GM23338 (cell line): Measurements from ENCODE around the gene ADAM8. TPM values are rescaled to one million over a fixed set of nuclear protein-coding genes. Genes with fewer than 3 reads are reported as not detected.

Source experiments
- ATAC-seq: fragments of 200-7000 bp; cut with Tn5 transposase; 3 replicates; pipeline ENCODE4 v1.9.1; 2020
- DNase-seq: peaks from one replicate; pipeline ENCODE4 v3.0.0-alpha.2; 2015; ENCODE audit warnings: low spot score
- H2AFZ ChIP-seq: fragments of 200-600 bp; sonication (generic); 2 replicates; pipeline ENCODE4 v1.8.0; 2016; ENCODE audit warnings: antibody characterized with exemption, mild to moderate bottlenecking, moderate library complexity
- H3F3A ChIP-seq: fragments of 200-600 bp; sonication (generic); replicated peaks from 2 replicates; pipeline ENCODE4 v1.8.0; 2017; ENCODE audit warnings: antibody characterized with exemption, mixed run types, low read depth
- H3K27ac ChIP-seq: fragments of 200-600 bp; sonication (generic); 2 replicates; pipeline ENCODE4 v1.6.1; 2016; ENCODE audit warnings: low read depth
- H3K27me3 ChIP-seq: fragments of 200-600 bp; sonication (generic); 2 replicates; pipeline ENCODE4 v1.8.0; 2016; ENCODE audit warnings: mild to moderate bottlenecking, mixed run types, moderate library complexity; ENCODE audit not compliant: insufficient read depth
- H3K36me3 ChIP-seq: fragments of 200-600 bp; sonication (generic); 2 replicates; pipeline ENCODE4 v1.8.0; 2016; ENCODE audit warnings: mild to moderate bottlenecking; ENCODE audit not compliant: insufficient read depth
- H3K4me1 ChIP-seq: fragments of 200-600 bp; sonication (generic); 2 replicates; pipeline ENCODE4 v1.8.0; 2016; ENCODE audit warnings: mild to moderate bottlenecking, moderate library complexity; ENCODE audit not compliant: insufficient read depth
- H3K4me2 ChIP-seq: fragments of 200-600 bp; sonication (generic); 2 replicates; pipeline ENCODE4 v1.7.1; 2017; ENCODE audit warnings: mixed run types
- H3K4me3 ChIP-seq: fragments of 200-600 bp; sonication (generic); 2 replicates; pipeline ENCODE4 v1.6.1; 2016; ENCODE audit warnings: mixed run types
- H3K79me2 ChIP-seq: fragments of 200-600 bp; sonication (generic); replicated peaks from 2 replicates; pipeline ENCODE4 v1.8.0; 2017; ENCODE audit warnings: mild to moderate bottlenecking; ENCODE audit not compliant: insufficient read depth
- H3K9me2 ChIP-seq: fragments of 200-600 bp; sonication (generic); 2 replicates; pipeline ENCODE4 v1.8.0; 2017; ENCODE audit not compliant: insufficient read depth
- H4K20me1 ChIP-seq: fragments of 200-600 bp; sonication (generic); replicated peaks from 2 replicates; pipeline ENCODE4 v1.8.0; 2017; ENCODE audit warnings: mild to moderate bottlenecking; ENCODE audit not compliant: insufficient read depth
- H3K27ac Mint-ChIP-seq: 2 replicates; pipeline ENCODE4 v1.8.0; 2020; ENCODE audit warnings: inconsistent platforms, mild to moderate bottlenecking, moderate library complexity, mixed read lengths
- H3K27me3 Mint-ChIP-seq: 3 replicates; pipeline ENCODE4 v1.8.0; 2022; ENCODE audit warnings: low read depth, mild to moderate bottlenecking, moderate library complexity, mixed read lengths, inconsistent platforms; ENCODE audit not compliant: insufficient read depth, poor library complexity
- H3K36me3 Mint-ChIP-seq: 3 replicates; pipeline ENCODE4 v1.8.0; 2021; ENCODE audit warnings: low read depth, mild to moderate bottlenecking, inconsistent platforms, moderate library complexity, mixed read lengths
- H3K4me1 Mint-ChIP-seq: 3 replicates; pipeline ENCODE4 v1.8.0; 2020; ENCODE audit warnings: mild to moderate bottlenecking, inconsistent platforms, mixed read lengths
- H3K4me3 Mint-ChIP-seq: 3 replicates; pipeline ENCODE4 v1.8.0; 2021; ENCODE audit warnings: moderate library complexity, mild to moderate bottlenecking, inconsistent platforms, mixed read lengths
- H3K9me3 Mint-ChIP-seq: 3 replicates; pipeline ENCODE4 v1.8.0; 2020; ENCODE audit warnings: moderate library complexity, mild to moderate bottlenecking, inconsistent platforms, mixed read lengths
- CREB1 ChIP-seq: fragments of 250-450 bp; sonication (Bioruptor Pico); IDR thresholded peaks from 2 replicates; pipeline ENCODE4 v1.5.0; 2020; ENCODE audit warnings: low read depth, mild to moderate bottlenecking, moderate library complexity
- ETS1 ChIP-seq: IDR thresholded peaks from 2 replicates; pipeline ENCODE4 v1.6.1; 2016; ENCODE audit warnings: antibody characterized with exemption
- EZH2 ChIP-seq: fragments of 200-600 bp; sonication (generic); IDR thresholded peaks from one replicate; pipeline ENCODE4 v1.8.0; 2017; ENCODE audit warnings: antibody characterized with exemption, mild to moderate bottlenecking, low read depth; ENCODE audit not compliant: unreplicated experiment
- EZH2phosphoT487 ChIP-seq: fragments of 200-600 bp; sonication (generic); IDR thresholded peaks from one replicate; pipeline ENCODE4 v1.8.1; 2018; ENCODE audit warnings: antibody characterized with exemption; ENCODE audit not compliant: unreplicated experiment
- POLR2AphosphoS5 ChIP-seq: IDR thresholded peaks from 2 replicates; pipeline ENCODE4 v1.6.1; 2016; ENCODE audit warnings: antibody characterized with exemption, low read depth
- REST ChIP-seq: IDR thresholded peaks from one replicate; pipeline ENCODE4 v1.6.1; 2018; ENCODE audit warnings: antibody characterized with exemption; ENCODE audit not compliant: unreplicated experiment
- STAT1 ChIP-seq: IDR thresholded peaks from one replicate; pipeline ENCODE4 v1.6.1; 2016; ENCODE audit warnings: antibody characterized with exemption; ENCODE audit not compliant: unreplicated experiment
- ZNF114 ChIP-seq: fragments of 250-450 bp; sonication (Bioruptor Pico); IDR thresholded peaks from 2 replicates; pipeline ENCODE4 v1.5.0; 2020; ENCODE audit warnings: mild to moderate bottlenecking, moderate library complexity
- ZNF331 ChIP-seq: fragments of 250-450 bp; sonication (Bioruptor Pico); IDR thresholded peaks from 2 replicates; pipeline ENCODE4 v1.5.0; 2020; ENCODE audit warnings: low read depth, mild to moderate bottlenecking, moderate library complexity
- ZNF462 ChIP-seq: fragments of 250-450 bp; sonication (Bioruptor Pico); IDR thresholded peaks from 2 replicates; pipeline ENCODE4 v1.5.0; 2020; ENCODE audit warnings: mild to moderate bottlenecking, moderate library complexity
- polyA plus RNA-seq: library from polyadenylated mRNA; unstranded; fragments of >200 nt; fragmentation: Nextera tagmentation; extraction: Ambion mirVana; gene quantifications from 2 replicates; pipeline ENCODE4 v1.2.1, GENCODE V29; 2016
- total RNA-seq: library from RNA; depleted of rRNA; stranded (reverse); fragments of >200 nt; shearing (Covaris generic); gene quantifications from 2 replicates; pipeline ENCODE4 v1.2.3, GENCODE V29; 2014

The ADAM8 gene
- total and polyA plus RNA-seq, 2 experiments from 2014 or later: 1.9 to 5.5 TPM

- no peak for ATAC-seq
- Histone ChIP-seq H4K20me1 (no peaks in the 10 kb centered on the region), H3K27me3 (no peaks in the 10 kb centered on the region), H2AFZ (no peak overlapping the region), H3K4me3 (no peak overlapping the region), H3K9me2 (no peaks in the 10 kb centered on the region), H3K36me3 (no peaks in the 10 kb centered on the region), H3K4me1 (no peaks in the 10 kb centered on the region), H3F3A (no peaks in the 10 kb centered on the region), H3K4me2 (no peak overlapping the region), H3K27ac (no peak overlapping the region), H3K79me2 (no peaks in the 10 kb centered on the region)
- H3K4me3 Mint-ChIP-seq: no peak overlapping the region
- H3K27me3 Mint-ChIP-seq: no peaks in the 10 kb centered on the region
- H3K36me3 Mint-ChIP-seq: peaks cover 14% of the 10 kb centered on the region
- no peak overlapping the region for H3K27ac Mint-ChIP-seq
- H3K4me1 Mint-ChIP-seq: peaks cover 4% of the 10 kb centered on the region; the same call in 2 of the 3 replicates
- no peak for DNase-seq
- H3K9me3 Mint-ChIP-seq: no peaks in the 10 kb centered on the region
- TF ChIP-seq POLR2AphosphoS5 (no peak), STAT1 (no peak)
Measured at GRCh38 chr10:133278577-133279265, 2.1 kb upstream of the ADAM8 start.

- Histone ChIP-seq H3F3A (no peaks in the 10 kb centered on the region), H2AFZ (no peak overlapping the region), H3K36me3 (no peaks in the 10 kb centered on the region), H3K9me2 (no peaks in the 10 kb centered on the region), H3K4me3 (no peak overlapping the region), H4K20me1 (no peaks in the 10 kb centered on the region), H3K4me1 (no peaks in the 10 kb centered on the region), H3K27ac (no peak overlapping the region), H3K79me2 (no peaks in the 10 kb centered on the region), H3K4me2 (no peak overlapping the region), H3K27me3 (no peaks in the 10 kb centered on the region)
- H3K4me3 Mint-ChIP-seq: no peak overlapping the region
- ATAC-seq (no peak), DNase-seq (no peak)
- H3K36me3 Mint-ChIP-seq: peaks cover 10% of the 10 kb centered on the region
- H3K27me3 Mint-ChIP-seq: no peaks in the 10 kb centered on the region
- H3K27ac Mint-ChIP-seq: no peak overlapping the region
- peaks cover 4% of the 10 kb centered on the region; the same call in 2 of the 3 replicates for H3K4me1 Mint-ChIP-seq
- no peaks in the 10 kb centered on the region for H3K9me3 Mint-ChIP-seq
- no peak for TF ChIP-seq EZH2phosphoT487
- TF ChIP-seq STAT1: no peak
- TF ChIP-seq CREB1 (CRISPR knock-in tag): no peak
- TF ChIP-seq REST: no peak
- TF ChIP-seq POLR2AphosphoS5: no peak
- no peak for TF ChIP-seq ZNF462
- TF ChIP-seq EZH2: no peak
- TF ChIP-seq ETS1: no peak
- no peak for TF ChIP-seq ZNF114 (CRISPR knock-in tag)
- TF ChIP-seq ZNF331: no peak
Measured at GRCh38 chr10:133277993-133278576, 1.4 kb upstream of the ADAM8 start.
